Endothelial cell of umbilical vein (primary cell): ENCODE data around the gene BPIFA2. TPM values are rescaled to one million over a fixed set of nuclear protein-coding genes. Genes with fewer than 3 reads are reported as not detected.

ENCODE experiments used
- BruUV-seq: library from RNA; stranded (reverse); fragments of 400-500 nt; replicated peaks from 2 replicates; lab custom pipeline; 2021; lab: Mats Ljungman, UMichigan
- CTCF ChIA-PET: fragments of 300-600, 350-600 bp; sonication (Branson Sonifier 250); formaldehyde crosslinking; loops from one replicate; lab custom pipeline; 2021; ENCODE audit warnings: antibody characterized with exemption, inconsistent platforms; lab: Charles Lee
- POLR2A ChIA-PET: fragments of 300-600, 350-600 bp; sonication (Branson Sonifier 250); formaldehyde crosslinking; loops from one replicate; lab custom pipeline; 2021; ENCODE audit warnings: antibody characterized with exemption, inconsistent platforms; lab: Charles Lee
- DNase-seq: peaks from one replicate; pipeline ENCODE4 v3.0.0-alpha.2; 2011; ENCODE audit warnings: low read depth, low spot score
- FAIRE-seq: peaks from 2 replicates; lab custom pipeline; 2011; peaks lifted over from hg19 to GRCh38; lab: Jason Lieb, UNC
- H2AFZ ChIP-seq: 2 replicates; pipeline ENCODE4 v1.6.0; 2012; ENCODE audit warnings: low read depth, low read length, control low read depth, inconsistent platforms
- H3K27ac ChIP-seq: 2 replicates; pipeline ENCODE4 v1.5.1; 2011; ENCODE audit warnings: low read depth, mild to moderate bottlenecking, control low read depth, low read length, moderate library complexity; ENCODE audit not compliant: insufficient read depth
- H3K27me3 ChIP-seq, 2 experiments: 2 replicates each; pipeline versions ENCODE4 v1.6.0 to v1.6.1; 2011; ENCODE audit warnings: low read length in 2 of 2, mixed read lengths in 1 of 2; ENCODE audit not compliant: control insufficient read depth in 2 of 2, insufficient read depth in 2 of 2
- H3K36me3 ChIP-seq, 2 experiments: 2 replicates in 1 of 2; 3 replicates in 1 of 2; pipeline ENCODE4 v1.5.1; 2011; ENCODE audit warnings: low read length in 2 of 2, mild to moderate bottlenecking in 1 of 2, moderate library complexity in 1 of 2; ENCODE audit not compliant: control insufficient read depth in 2 of 2, insufficient read depth in 2 of 2; ENCODE audit errors: extremely low read depth in 1 of 2
- H3K4me1 ChIP-seq: 3 replicates; pipeline ENCODE4 v1.5.1; 2011; ENCODE audit warnings: mild to moderate bottlenecking, low read length; ENCODE audit not compliant: control insufficient read depth, insufficient read depth; ENCODE audit errors: extremely low read depth
- H3K4me2 ChIP-seq: 2 replicates; pipeline ENCODE4 v1.6.1; 2011; ENCODE audit warnings: low read length, control low read depth, mixed read lengths; ENCODE audit not compliant: insufficient read depth
- H3K4me3 ChIP-seq, 3 experiments: fragments of 200-600 bp in 1 of 3; sonication (generic), shearing (Covaris generic) in 1 of 3; replicated peaks in 1 of 3; 2 replicates each; pipeline ENCODE4 v1.5.1; 2011 to 2016; ENCODE audit warnings: control low read depth in 3 of 3, low read length in 3 of 3, mild to moderate bottlenecking in 2 of 3, inconsistent platforms in 1 of 3, low read depth in 1 of 3, moderate library complexity in 1 of 3; ENCODE audit not compliant: insufficient read depth in 1 of 3
- H3K79me2 ChIP-seq: 2 replicates; pipeline ENCODE4 v1.6.0; 2012; ENCODE audit warnings: low read length, inconsistent platforms; ENCODE audit not compliant: control insufficient read depth, insufficient read depth
- H3K9ac ChIP-seq: replicated peaks from 2 replicates; pipeline ENCODE3; 2011; ENCODE audit warnings: low read length, control low read depth; ENCODE audit not compliant: insufficient read depth; ENCODE audit errors: extremely low read depth
- H3K9me1 ChIP-seq: replicated peaks from 3 replicates; pipeline ENCODE4 v1.6.0; 2011; ENCODE audit warnings: mild to moderate bottlenecking, low read length; ENCODE audit not compliant: control insufficient read depth, insufficient read depth; ENCODE audit errors: extremely low read depth
- H3K9me3 ChIP-seq: replicated peaks from 2 replicates; pipeline ENCODE4 v1.5.1; 2012; ENCODE audit warnings: low read length, inconsistent platforms; ENCODE audit not compliant: control insufficient read depth, insufficient read depth
- H4K20me1 ChIP-seq: replicated peaks from 2 replicates; pipeline ENCODE3; 2011; ENCODE audit warnings: mild to moderate bottlenecking, low read length; ENCODE audit not compliant: control insufficient read depth, insufficient read depth; ENCODE audit errors: extremely low read depth
- EZH2 ChIP-seq: IDR thresholded peaks from 2 replicates; pipeline ENCODE4 v1.6.1; 2012; ENCODE audit warnings: borderline replicate concordance, low read depth, mild to moderate bottlenecking, moderate library complexity, low read length, inconsistent platforms; ENCODE audit not compliant: severe bottlenecking
- FOS ChIP-seq: IDR thresholded peaks from 2 replicates; pipeline ENCODE4 v1.6.1; 2011; ENCODE audit warnings: mild to moderate bottlenecking, low read length, moderate library complexity, borderline replicate concordance; ENCODE audit not compliant: insufficient read depth
- GATA2 ChIP-seq: IDR thresholded peaks from 2 replicates; pipeline ENCODE4 v1.7.0; 2011; ENCODE audit warnings: low read depth, mild to moderate bottlenecking, moderate library complexity, mixed read lengths, low read length; ENCODE audit not compliant: insufficient read length, insufficient read depth
- JUN ChIP-seq: IDR thresholded peaks from 2 replicates; pipeline ENCODE4 v1.6.1; 2011; ENCODE audit warnings: borderline replicate concordance, low read depth; ENCODE audit not compliant: insufficient read length, insufficient read depth
- MYC ChIP-seq: IDR thresholded peaks from one replicate; pipeline ENCODE4 v1.6.1; 2011; ENCODE audit warnings: mild to moderate bottlenecking, low read depth, low read length
- POLR2A ChIP-seq: IDR thresholded peaks from 2 replicates; pipeline ENCODE4 v1.6.1; 2012; ENCODE audit warnings: low read depth, mild to moderate bottlenecking, control low read depth, low read length
- POLR2AphosphoS5 ChIP-seq: IDR thresholded peaks from 2 replicates; pipeline ENCODE4 v1.6.1; 2012; ENCODE audit warnings: low read depth, mild to moderate bottlenecking, control low read depth, low read length, moderate library complexity; ENCODE audit not compliant: insufficient read depth
- dilution Hi-C: fragments of 300-500 bp; cut with MboI; formaldehyde crosslinking; loops from one replicate; pipeline ENCODE4 v1.15.0; 2019; ENCODE audit warnings: low sequenced_read_pairs; ENCODE audit not compliant: extremely low pct_ligation_motif_present
- intact Hi-C: fragments of 100-400 bp; cut with micrococcal nuclease; formaldehyde crosslinking; loops from one replicate; pipeline ENCODE4 v1.10.0; 2022
- polyA plus RNA-seq, 4 experiments: library from polyadenylated mRNA; depleted of rRNA in 3 of 4; stranded (reverse) in 3 of 4; unstranded in 1 of 4; fragments of >200 nt; gene quantifications; 2 replicates each; pipeline versions ENCODE4 v1.2.1 to v1.2.3, GENCODE V29; 2011 to 2012; ENCODE audit warnings: missing spikeins in 1 of 4
- total RNA-seq: library from RNA; stranded (reverse); gene quantifications from 2 replicates; pipeline ENCODE4 v1.2.3, GENCODE V29; 2021
- TF ChIP-seq, protein P1 (sequence below): IDR thresholded peaks from 2 replicates; pipeline ENCODE4 v1.6.1; 2011; ENCODE audit not compliant: insufficient read depth, insufficient read length
- TF ChIP-seq, protein P2 (sequence below), 2 donors: IDR thresholded peaks; 1 replicate in 1 of 2; 2 replicates in 1 of 2; pipeline ENCODE4 v1.5.1; 2011; ENCODE audit warnings: low read length in 2 of 2, mild to moderate bottlenecking in 2 of 2, moderate library complexity in 2 of 2, control low read depth in 1 of 2, inconsistent platforms in 1 of 2, low read depth in 1 of 2; ENCODE audit not compliant: insufficient read depth in 1 of 2; ENCODE audit errors: extremely low read depth in 1 of 2

BPIFA2 gene
- total and polyA plus RNA-seq, 2 donors (not counting 3 experiments of a cell fraction or from before 2014, with no cell fraction given), result not detected

DNA sequence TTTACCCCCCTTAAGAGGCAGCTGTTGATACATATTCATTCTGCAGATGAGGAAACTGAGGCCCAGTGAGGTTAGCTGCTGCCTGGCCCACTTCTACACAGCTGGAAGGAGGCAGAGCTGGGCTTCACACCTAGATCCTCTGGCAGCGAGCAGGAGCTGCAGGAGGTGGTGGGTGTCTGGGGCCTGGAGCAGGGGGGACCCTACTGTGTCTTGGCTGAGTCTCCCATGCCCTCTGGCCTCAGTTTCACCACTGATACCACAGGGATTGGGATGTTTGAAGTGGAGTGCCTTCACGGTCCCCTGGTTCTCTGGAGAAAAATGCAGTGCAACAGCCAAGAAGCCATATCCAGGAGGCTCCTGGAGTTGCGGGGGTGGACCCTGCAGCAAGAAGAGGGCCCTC lies 8.2 kb upstream of the BPIFA2 start:
- no TSS peak for BruUV-seq
- DNase-seq (no peak), FAIRE-seq (no peak)
- dilution Hi-C loops, result no loop called here
- no peak overlapping the region for H2AFZ ChIP-seq
- no peaks in the 10 kb centered on the region for H4K20me1 ChIP-seq
- no peak for TF ChIP-seq POLR2AphosphoS5
- TF ChIP-seq, protein P1, sequence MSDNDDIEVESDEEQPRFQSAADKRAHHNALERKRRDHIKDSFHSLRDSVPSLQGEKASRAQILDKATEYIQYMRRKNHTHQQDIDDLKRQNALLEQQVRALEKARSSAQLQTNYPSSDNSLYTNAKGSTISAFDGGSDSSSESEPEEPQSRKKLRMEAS, result no peak
- TF ChIP-seq JUN, result no peak
- no peak for TF ChIP-seq POLR2A
- TF ChIP-seq, protein P2, sequence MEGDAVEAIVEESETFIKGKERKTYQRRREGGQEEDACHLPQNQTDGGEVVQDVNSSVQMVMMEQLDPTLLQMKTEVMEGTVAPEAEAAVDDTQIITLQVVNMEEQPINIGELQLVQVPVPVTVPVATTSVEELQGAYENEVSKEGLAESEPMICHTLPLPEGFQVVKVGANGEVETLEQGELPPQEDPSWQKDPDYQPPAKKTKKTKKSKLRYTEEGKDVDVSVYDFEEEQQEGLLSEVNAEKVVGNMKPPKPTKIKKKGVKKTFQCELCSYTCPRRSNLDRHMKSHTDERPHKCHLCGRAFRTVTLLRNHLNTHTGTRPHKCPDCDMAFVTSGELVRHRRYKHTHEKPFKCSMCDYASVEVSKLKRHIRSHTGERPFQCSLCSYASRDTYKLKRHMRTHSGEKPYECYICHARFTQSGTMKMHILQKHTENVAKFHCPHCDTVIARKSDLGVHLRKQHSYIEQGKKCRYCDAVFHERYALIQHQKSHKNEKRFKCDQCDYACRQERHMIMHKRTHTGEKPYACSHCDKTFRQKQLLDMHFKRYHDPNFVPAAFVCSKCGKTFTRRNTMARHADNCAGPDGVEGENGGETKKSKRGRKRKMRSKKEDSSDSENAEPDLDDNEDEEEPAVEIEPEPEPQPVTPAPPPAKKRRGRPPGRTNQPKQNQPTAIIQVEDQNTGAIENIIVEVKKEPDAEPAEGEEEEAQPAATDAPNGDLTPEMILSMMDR (IDR thresholded peaks at IDR 0.05; ENCODE audit: extremely low read depth in 1 of 2, insufficient read depth in 1 of 2, low read depth in 1 of 2, low read length in 2 of 2), result no peak
- no peak for TF ChIP-seq EZH2
- no peak for TF ChIP-seq GATA2
- no peak for TF ChIP-seq FOS
- TF ChIP-seq MYC, result no peak
- H3K9ac ChIP-seq, result no peak overlapping the region
- H3K9me1 ChIP-seq, result no peaks in the 10 kb centered on the region
- no peaks in the 10 kb centered on the region for H3K27me3 ChIP-seq
- no peaks in the 10 kb centered on the region for H3K9me3 ChIP-seq
- no peaks in the 10 kb centered on the region for H3K36me3 ChIP-seq
- H3K4me3 ChIP-seq, result no peak overlapping the region
- no peak overlapping the region for H3K4me2 ChIP-seq
- intact Hi-C loops, result no loop called here
- POLR2A ChIA-PET, result no interaction called here
- H3K4me1 ChIP-seq, result no peaks in the 10 kb centered on the region
- CTCF ChIA-PET, result no interaction called here
- H3K27ac ChIP-seq, result no peak overlapping the region
- H3K79me2 ChIP-seq, result no peaks in the 10 kb centered on the region
